ENCODE measurements around the gene SKIL.
"Not testable (repeated sequence)": the region's sequence is repeated elsewhere in the genome, so short reads cannot be mapped to it uniquely, and the experiment has no call there.

Gene SKIL

GRCh38 chr3:170357176-170358041 lies at the start of gene SKIL:
Gene SKIL (plus strand): TSS chr3:170357715. CDS start chr3:170360332, 2,617 bp downstream.
- peak; percentile 96 to 98 for DNase-seq
- TF ChIP-seq GATA1 (IDR thresholded peaks at IDR 0.05; ENCODE audit: low read depth, low read length) (no peak), POLR2A (IDR thresholded peaks at IDR 0.05; ENCODE audit: low read length) (peak; percentile 62)

- TF ChIP-seq POLR2A (IDR thresholded peaks at IDR 0.05; ENCODE audit: low read length), result no peak
- TF ChIP-seq GATA1 (IDR thresholded peaks at IDR 0.05; ENCODE audit: low read depth, low read length), result no peak
- DNase-seq, result no peak
Observed at GRCh38 chr3:170309046-170309445, 48.5 kb upstream of the SKIL start.

GRCh38 chr3:170317954-170318353 lies 39.6 kb upstream of the SKIL start:
- no peak for TF ChIP-seq GATA1 (IDR thresholded peaks at IDR 0.05; ENCODE audit: low read depth, low read length)
- DNase-seq, result no peak

GRCh38 chr3:170320461-170321121 lies 36.9 kb upstream of the SKIL start:
- DNase-seq, result no peak

GRCh38 chr3:170321321-170322034 lies 36.0 kb upstream of the SKIL start:
- TF ChIP-seq GATA1 (IDR thresholded peaks at IDR 0.05; ENCODE audit: low read depth, low read length), result no peak
- no peak for TF ChIP-seq POLR2A (IDR thresholded peaks at IDR 0.05; ENCODE audit: low read length)

More at GRCh38 chr3:170320461-170321121, 36.9 kb upstream of the SKIL start:
- TF ChIP-seq GATA1 (IDR thresholded peaks at IDR 0.05; ENCODE audit: low read depth, low read length) (no peak), POLR2A (IDR thresholded peaks at IDR 0.05; ENCODE audit: low read length) (no peak)

GRCh38 chr3:170322566-170323269 lies 34.8 kb upstream of the SKIL start:
- TF ChIP-seq GATA1 (IDR thresholded peaks at IDR 0.05; ENCODE audit: low read depth, low read length) (no peak), POLR2A (IDR thresholded peaks at IDR 0.05; ENCODE audit: low read length) (no peak)
- no peak for DNase-seq

More at GRCh38 chr3:170321321-170322034, 36.0 kb upstream of the SKIL start:
- no peak for DNase-seq

- TF ChIP-seq POLR2A (IDR thresholded peaks at IDR 0.05; ENCODE audit: low read length) (no peak), GATA1 (IDR thresholded peaks at IDR 0.05; ENCODE audit: low read depth, low read length) (no peak)
- DNase-seq, result no peak
Observed at GRCh38 chr3:170323331-170323730, 34.2 kb upstream of the SKIL start.

GRCh38 chr3:170324962-170325361 lies 32.6 kb upstream of the SKIL start:
- TF ChIP-seq GATA1 (IDR thresholded peaks at IDR 0.05; ENCODE audit: low read depth, low read length), result no peak
- no peak for TF ChIP-seq POLR2A (IDR thresholded peaks at IDR 0.05; ENCODE audit: low read length)
- no peak for DNase-seq

- TF ChIP-seq POLR2A (IDR thresholded peaks at IDR 0.05; ENCODE audit: low read length), result no peak
- TF ChIP-seq GATA1 (IDR thresholded peaks at IDR 0.05; ENCODE audit: low read depth, low read length), result no peak
- DNase-seq, result no peak
Observed at GRCh38 chr3:170327040-170327808, 30.3 kb upstream of the SKIL start.

- not testable (repeated sequence) for DNase-seq
Observed at GRCh38 chr3:170327868-170328548, 29.5 kb upstream of the SKIL start.

GRCh38 chr3:170330366-170330765 lies 27.1 kb upstream of the SKIL start:
- no peak for TF ChIP-seq GATA1 (IDR thresholded peaks at IDR 0.05; ENCODE audit: low read depth, low read length)
- no peak for DNase-seq

- TF ChIP-seq GATA1 (IDR thresholded peaks at IDR 0.05; ENCODE audit: low read depth, low read length), result no peak
- no peak for TF ChIP-seq POLR2A (IDR thresholded peaks at IDR 0.05; ENCODE audit: low read length)
- no peak for DNase-seq
Observed at GRCh38 chr3:170331143-170331542, 26.4 kb upstream of the SKIL start.

GRCh38 chr3:170337420-170337819 lies 20.1 kb upstream of the SKIL start:
- no peak for TF ChIP-seq POLR2A (IDR thresholded peaks at IDR 0.05; ENCODE audit: low read length)
- no peak for TF ChIP-seq GATA1 (IDR thresholded peaks at IDR 0.05; ENCODE audit: low read depth, low read length)
- DNase-seq, result no peak
